NT2/D1 (cell line): ENCODE results near the gene PNMA1.

Experiments used
- DNase-seq: peaks from one replicate; pipeline ENCODE4 v3.0.0-alpha.2; 2011; ENCODE audit warnings: low read depth, low spot score
- H3K27me3 ChIP-seq: 2 replicates; pipeline ENCODE4 v1.6.0; 2011; ENCODE audit warnings: mild to moderate bottlenecking; ENCODE audit not compliant: insufficient read length, insufficient read depth
- H3K36me3 ChIP-seq: 2 replicates; pipeline ENCODE4 v1.6.1; 2011; ENCODE audit warnings: mild to moderate bottlenecking, low read length, mixed read lengths; ENCODE audit not compliant: insufficient read depth, insufficient read length
- H3K4me1 ChIP-seq: 2 replicates; pipeline ENCODE4 v1.5.1; 2011; ENCODE audit not compliant: insufficient read depth, insufficient read length
- H3K4me3 ChIP-seq: 2 replicates; pipeline ENCODE4 v1.5.1; 2011; ENCODE audit warnings: low read depth; ENCODE audit not compliant: insufficient read length
- H3K9ac ChIP-seq: 2 replicates; pipeline ENCODE4 v1.6.0; 2011; ENCODE audit warnings: low read depth; ENCODE audit not compliant: insufficient read length
- H3K9me3 ChIP-seq: 2 replicates; pipeline ENCODE4 v1.5.1; 2011; ENCODE audit warnings: mild to moderate bottlenecking, low read length; ENCODE audit not compliant: insufficient read depth
- SUZ12 ChIP-seq: IDR thresholded peaks from 2 replicates; pipeline ENCODE4 v1.6.1; 2011; ENCODE audit not compliant: insufficient read length, insufficient read depth; ENCODE audit errors: extremely low read depth
- YY1 ChIP-seq: IDR thresholded peaks from 2 replicates; pipeline ENCODE4 v1.6.1; 2011; ENCODE audit not compliant: insufficient read length, insufficient read depth
- ZNF274 ChIP-seq: IDR thresholded peaks from 2 replicates; pipeline ENCODE4 v1.6.1; 2011; ENCODE audit warnings: mild to moderate bottlenecking, low read depth, low read length

PNMA1 gene

GRCh38 chr14:73759714-73760597 is 45.8 kb upstream of the PNMA1 start:
- Histone ChIP-seq H3K36me3 (no peaks in the 10 kb centered on the region), H3K9me3 (no peaks in the 10 kb centered on the region), H3K9ac (peak overlapping the region; percentile 76), H3K27me3 (peaks cover 18% of the 10 kb centered on the region), H3K4me3 (peak overlapping the region; percentile 64), H3K4me1 (peaks cover 10% of the 10 kb centered on the region)
- DNase-seq, result peak; percentile 83
- no peak for TF ChIP-seq ZNF274
- no peak for TF ChIP-seq YY1
- TF ChIP-seq SUZ12, result no peak

GRCh38 chr14:73759183-73759713 is 45.1 kb upstream of the PNMA1 start:
- peaks cover 18% of the 10 kb centered on the region for H3K27me3 ChIP-seq
- DNase-seq, result no peak
- TF ChIP-seq SUZ12 (no peak), YY1 (no peak), ZNF274 (no peak)
- peak overlapping the region; percentile 64 for H3K4me3 ChIP-seq
- no peaks in the 10 kb centered on the region for H3K9me3 ChIP-seq
- peak overlapping the region; percentile 76 for H3K9ac ChIP-seq
- no peaks in the 10 kb centered on the region for H3K36me3 ChIP-seq
- H3K4me1 ChIP-seq, result peaks cover 11% of the 10 kb centered on the region

- H3K9me3 ChIP-seq, result no peaks in the 10 kb centered on the region
- TF ChIP-seq SUZ12 (no peak), YY1 (no peak), ZNF274 (no peak)
- H3K4me1 ChIP-seq, result peaks cover 14% of the 10 kb centered on the region
- peaks cover 18% of the 10 kb centered on the region for H3K27me3 ChIP-seq
- H3K4me3 ChIP-seq, result peak overlapping the region; percentile 64
- peak overlapping the region; percentile 76 for H3K9ac ChIP-seq
- DNase-seq, result peak; percentile 57
- no peaks in the 10 kb centered on the region for H3K36me3 ChIP-seq
These were observed 44.4 kb upstream of the PNMA1 start for GRCh38 chr14:73758392-73759182.

- no peak for TF ChIP-seq ZNF274
- no peak for TF ChIP-seq YY1
- no peak for TF ChIP-seq SUZ12
- no peak overlapping the region for H3K4me3 ChIP-seq
These were observed 43.8 kb upstream of the PNMA1 start for GRCh38 chr14:73757876-73758391.

GRCh38 chr14:73757381-73757780 is 43.2 kb upstream of the PNMA1 start:
- Histone ChIP-seq H3K9ac (no peak overlapping the region), H3K4me3 (no peak overlapping the region), H3K36me3 (no peaks in the 10 kb centered on the region), H3K4me1 (peaks cover 21% of the 10 kb centered on the region), H3K27me3 (peaks cover 18% of the 10 kb centered on the region), H3K9me3 (no peaks in the 10 kb centered on the region)
- no peak for DNase-seq
- no peak for TF ChIP-seq ZNF274
- TF ChIP-seq YY1, result no peak

More at GRCh38 chr14:73757876-73758391, 43.8 kb upstream of the PNMA1 start:
- Histone ChIP-seq H3K36me3 (no peaks in the 10 kb centered on the region), H3K27me3 (peaks cover 18% of the 10 kb centered on the region), H3K4me1 (peaks cover 17% of the 10 kb centered on the region), H3K9ac (no peak overlapping the region), H3K9me3 (no peaks in the 10 kb centered on the region)
- DNase-seq, result no peak

- no peak for TF ChIP-seq SUZ12
- no peak for TF ChIP-seq ZNF274
- no peak for TF ChIP-seq YY1
- Histone ChIP-seq H3K9ac (no peak overlapping the region), H3K4me1 (peaks cover 22% of the 10 kb centered on the region), H3K9me3 (no peaks in the 10 kb centered on the region), H3K36me3 (peaks cover 3% of the 10 kb centered on the region), H3K4me3 (no peak overlapping the region), H3K27me3 (peaks cover 6% of the 10 kb centered on the region)
- DNase-seq, result no peak
These were observed 41.3 kb upstream of the PNMA1 start for GRCh38 chr14:73755434-73756014.
